SK-N-SH (cell line): ENCODE measurements around the gene PIK3R3. TPM values are rescaled to one million over a fixed set of nuclear protein-coding genes. Genes with fewer than 3 reads are reported as not detected.

Source experiments
- CTCF ChIA-PET: fragments of 300-600, 350-600 bp; formaldehyde crosslinking; extraction: SDS; loops from one replicate; lab custom pipeline; 2021; lab: Yijun Ruan, JAX
- POLR2A ChIA-PET: fragments of 350-600 bp; sonication (Branson Sonifier 250); formaldehyde crosslinking; extraction: SDS; loops from one replicate; lab custom pipeline; 2020; ENCODE audit warnings: antibody characterized with exemption, inconsistent platforms; lab: Yijun Ruan, JAX
- DNase-seq: peaks from one replicate; pipeline ENCODE4 v3.0.0; 2012
- H2AFZ ChIP-seq: fragments of 200-600 bp; sonication (generic); 2 replicates; pipeline ENCODE4 v1.8.1; 2016; ENCODE audit warnings: antibody characterized with exemption, mild to moderate bottlenecking, low read depth
- H3F3A ChIP-seq: fragments of 200-600 bp; sonication (generic); replicated peaks from 2 replicates; pipeline ENCODE3; 2016; ENCODE audit warnings: antibody characterized with exemption, mild to moderate bottlenecking; ENCODE audit not compliant: insufficient read depth
- H3K27ac ChIP-seq, 2 experiments: fragments of 200-500 bp in 1 of 2; fragments of 200-600 bp in 1 of 2; sonication (Bioruptor generic) in 1 of 2; sonication (generic), shearing (Covaris generic) in 1 of 2; 2 replicates each; pipeline versions ENCODE4 v1.5.1 to v1.6.1; 2014 to 2016; ENCODE audit warnings: low read depth in 2 of 2, inconsistent platforms in 1 of 2, low read length in 1 of 2, mild to moderate bottlenecking in 1 of 2, mixed read lengths in 1 of 2
- H3K27me3 ChIP-seq: fragments of 200-600 bp; sonication (generic), shearing (Covaris generic); 2 replicates; pipeline ENCODE4 v1.6.1; 2016; ENCODE audit warnings: mixed run types; ENCODE audit not compliant: insufficient read depth
- H3K36me3 ChIP-seq, 2 experiments: fragments of 200-500 bp in 1 of 2; fragments of 200-600 bp in 1 of 2; sonication (Bioruptor generic) in 1 of 2; sonication (generic) in 1 of 2; replicated peaks in 1 of 2; 2 replicates each; pipeline versions ENCODE3 to v1.5.1; 2014 to 2016; ENCODE audit warnings: low read length in 1 of 2, mild to moderate bottlenecking in 1 of 2; ENCODE audit not compliant: insufficient read depth in 2 of 2, control insufficient read depth in 1 of 2
- H3K4me1 ChIP-seq, 2 experiments: fragments of 200-500 bp in 1 of 2; fragments of 200-600 bp in 1 of 2; sonication (Bioruptor generic) in 1 of 2; sonication (generic), shearing (Covaris generic) in 1 of 2; 2 replicates each; pipeline versions ENCODE4 v1.5.1 to v1.6.1; 2014 to 2016; ENCODE audit warnings: low read depth in 1 of 2, low read length in 1 of 2, mixed run types in 1 of 2; ENCODE audit not compliant: insufficient read depth in 2 of 2, control insufficient read depth in 1 of 2
- H3K4me2 ChIP-seq: fragments of 200-600 bp; sonication (generic), shearing (Covaris generic); 2 replicates; pipeline ENCODE4 v1.6.1; 2017; ENCODE audit warnings: mixed run types
- H3K4me3 ChIP-seq, 2 experiments: fragments of 200-500 bp in 1 of 2; fragments of 200-600 bp in 1 of 2; sonication (Bioruptor generic) in 1 of 2; sonication (generic), shearing (Covaris generic) in 1 of 2; 2 replicates each; pipeline versions ENCODE4 v1.5.1 to v1.8.1; 2014 to 2016; ENCODE audit warnings: low read depth in 2 of 2, inconsistent platforms in 1 of 2, low read length in 1 of 2, mild to moderate bottlenecking in 1 of 2, mixed read lengths in 1 of 2, moderate library complexity in 1 of 2
- H3K79me2 ChIP-seq: fragments of 200-600 bp; sonication (generic); 2 replicates; pipeline ENCODE4 v1.8.1; 2017; ENCODE audit warnings: mild to moderate bottlenecking; ENCODE audit not compliant: insufficient read depth
- H3K9ac ChIP-seq: fragments of 200-600 bp; sonication (generic); 2 replicates; pipeline ENCODE4 v1.6.1; 2017; ENCODE audit warnings: mixed run types
- H3K9me2 ChIP-seq: fragments of 200-600 bp; sonication (generic); 2 replicates; pipeline ENCODE4 v1.6.1; 2017; ENCODE audit warnings: mixed run types
- H3K9me3 ChIP-seq: fragments of 200-600 bp; sonication (generic); 2 replicates; pipeline ENCODE4 v1.6.1; 2017; ENCODE audit warnings: mixed run types, mild to moderate bottlenecking, moderate library complexity
- H4K20me1 ChIP-seq: fragments of 200-600 bp; sonication (generic); 2 replicates; pipeline ENCODE4 v1.6.1; 2017; ENCODE audit warnings: mild to moderate bottlenecking, mixed run types; ENCODE audit not compliant: insufficient read depth
- CHD2 ChIP-seq: fragments of 150-350 bp; IDR thresholded peaks from 2 replicates; pipeline ENCODE4 v1.6.1; 2018; ENCODE audit warnings: low read length; ENCODE audit not compliant: partially characterized antibody
- ELF1 ChIP-seq: IDR thresholded peaks from 2 replicates; pipeline ENCODE4 v1.4.0; 2012
- EP300 ChIP-seq, 2 experiments: IDR thresholded peaks; 2 replicates each; pipeline versions ENCODE4 v1.4.0 to v1.6.1; 2012; ENCODE audit warnings: borderline replicate concordance in 1 of 2, low read depth in 1 of 2, low read length in 1 of 2
- FOXJ3 ChIP-seq: sonication (generic); formaldehyde crosslinking; IDR thresholded peaks from 2 replicates; pipeline ENCODE4 v1.5.1; 2020; ENCODE audit warnings: mild to moderate bottlenecking, missing genetic modification reagents
- FOXM1 ChIP-seq: IDR thresholded peaks from 2 replicates; pipeline ENCODE4 v1.4.0; 2012; ENCODE audit warnings: low read depth, mild to moderate bottlenecking
- GATA2 ChIP-seq: sonication (generic); formaldehyde crosslinking; IDR thresholded peaks from 2 replicates; pipeline ENCODE4 v1.5.0; 2020; ENCODE audit warnings: mild to moderate bottlenecking, missing genetic modification reagents
- JUND ChIP-seq: IDR thresholded peaks from 2 replicates; pipeline ENCODE4 v1.4.0; 2012
- MXI1 ChIP-seq: IDR thresholded peaks from 2 replicates; pipeline ENCODE4 v1.6.1; 2012; ENCODE audit warnings: mild to moderate bottlenecking, low read depth, low read length, improper control_type of control experiment
- NRF1 ChIP-seq: IDR thresholded peaks from 2 replicates; pipeline ENCODE4 v1.6.1; 2012; ENCODE audit warnings: low read depth, mild to moderate bottlenecking, low read length
- SIN3A ChIP-seq: IDR thresholded peaks from 2 replicates; pipeline ENCODE4 v1.6.1; 2012; ENCODE audit warnings: low read depth, mild to moderate bottlenecking, low read length, moderate library complexity, borderline replicate concordance
- SMC3 ChIP-seq: IDR thresholded peaks from 2 replicates; pipeline ENCODE4 v1.6.1; 2012; ENCODE audit warnings: low read depth, low read length, improper control_type of control experiment
- TCF12 ChIP-seq: IDR thresholded peaks from 2 replicates; pipeline ENCODE4 v1.4.0; 2012
- WGBS: methylation state at CpG from one replicate; pipeline ENCODE4 v1.1.6; 2017; ENCODE audit warnings: low lambda C conversion rate; 5-methylcytosine and 5-hydroxymethylcytosine counted together
- polyA plus RNA-seq, 3 experiments: library from polyadenylated mRNA; depleted of rRNA; stranded (reverse); fragments of >200 nt; gene quantifications; 2 replicates each; pipeline ENCODE4 v1.2.3, GENCODE V29; 2012
- TF ChIP-seq, protein P1 (sequence below): fragments of 150-350 bp; IDR thresholded peaks from 2 replicates; pipeline ENCODE4 v1.6.1; 2016; ENCODE audit warnings: mild to moderate bottlenecking, low read depth, low read length
- TF ChIP-seq, protein P2 (sequence below): IDR thresholded peaks from 2 replicates; pipeline ENCODE4 v1.6.1; 2012; ENCODE audit warnings: mild to moderate bottlenecking, low read depth, low read length, moderate library complexity

The PIK3R3 gene
- polyA plus RNA-seq, 1 of the 3 experiments (the other 2 are of a cell fraction): 4.0 TPM

DNA sequence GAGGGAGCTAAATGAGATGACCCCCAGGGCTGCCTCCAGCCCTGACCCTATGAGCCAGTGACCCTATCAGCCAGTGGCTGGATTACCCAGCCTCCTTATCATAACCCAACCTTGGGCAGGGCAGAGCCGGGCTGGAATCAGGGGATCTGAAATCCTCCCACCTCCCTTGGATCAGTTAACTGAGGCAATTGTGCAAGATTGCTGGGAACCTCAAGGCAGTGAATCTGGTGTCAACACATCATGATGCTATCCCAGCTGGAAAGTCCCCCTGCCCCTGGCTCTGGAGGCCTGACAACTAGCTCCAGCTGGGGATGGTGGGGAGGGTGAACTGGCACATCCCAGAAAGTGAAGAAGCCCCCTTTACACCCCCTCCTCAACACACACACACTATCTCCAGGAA lies 36.0 kb upstream of the PIK3R3 start:
- TF ChIP-seq JUND (no peak), SMC3 (no peak), CHD2 (no peak), TCF12 (no peak), EP300 (IDR thresholded peaks at IDR 0.05; ENCODE audit: borderline replicate concordance in 1 of 2, low read depth in 1 of 2, low read length in 1 of 2) (no peak), GATA2 (CRISPR knock-in tag) (no peak), MXI1 (no peak), SIN3A (no peak), NRF1 (no peak), FOXM1 (no peak), ELF1 (no peak), FOXJ3 (CRISPR knock-in tag) (no peak)
- TF ChIP-seq, protein P1, sequence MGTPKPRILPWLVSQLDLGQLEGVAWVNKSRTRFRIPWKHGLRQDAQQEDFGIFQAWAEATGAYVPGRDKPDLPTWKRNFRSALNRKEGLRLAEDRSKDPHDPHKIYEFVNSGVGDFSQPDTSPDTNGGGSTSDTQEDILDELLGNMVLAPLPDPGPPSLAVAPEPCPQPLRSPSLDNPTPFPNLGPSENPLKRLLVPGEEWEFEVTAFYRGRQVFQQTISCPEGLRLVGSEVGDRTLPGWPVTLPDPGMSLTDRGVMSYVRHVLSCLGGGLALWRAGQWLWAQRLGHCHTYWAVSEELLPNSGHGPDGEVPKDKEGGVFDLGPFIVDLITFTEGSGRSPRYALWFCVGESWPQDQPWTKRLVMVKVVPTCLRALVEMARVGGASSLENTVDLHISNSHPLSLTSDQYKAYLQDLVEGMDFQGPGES: no peak
- TF ChIP-seq, protein P2, sequence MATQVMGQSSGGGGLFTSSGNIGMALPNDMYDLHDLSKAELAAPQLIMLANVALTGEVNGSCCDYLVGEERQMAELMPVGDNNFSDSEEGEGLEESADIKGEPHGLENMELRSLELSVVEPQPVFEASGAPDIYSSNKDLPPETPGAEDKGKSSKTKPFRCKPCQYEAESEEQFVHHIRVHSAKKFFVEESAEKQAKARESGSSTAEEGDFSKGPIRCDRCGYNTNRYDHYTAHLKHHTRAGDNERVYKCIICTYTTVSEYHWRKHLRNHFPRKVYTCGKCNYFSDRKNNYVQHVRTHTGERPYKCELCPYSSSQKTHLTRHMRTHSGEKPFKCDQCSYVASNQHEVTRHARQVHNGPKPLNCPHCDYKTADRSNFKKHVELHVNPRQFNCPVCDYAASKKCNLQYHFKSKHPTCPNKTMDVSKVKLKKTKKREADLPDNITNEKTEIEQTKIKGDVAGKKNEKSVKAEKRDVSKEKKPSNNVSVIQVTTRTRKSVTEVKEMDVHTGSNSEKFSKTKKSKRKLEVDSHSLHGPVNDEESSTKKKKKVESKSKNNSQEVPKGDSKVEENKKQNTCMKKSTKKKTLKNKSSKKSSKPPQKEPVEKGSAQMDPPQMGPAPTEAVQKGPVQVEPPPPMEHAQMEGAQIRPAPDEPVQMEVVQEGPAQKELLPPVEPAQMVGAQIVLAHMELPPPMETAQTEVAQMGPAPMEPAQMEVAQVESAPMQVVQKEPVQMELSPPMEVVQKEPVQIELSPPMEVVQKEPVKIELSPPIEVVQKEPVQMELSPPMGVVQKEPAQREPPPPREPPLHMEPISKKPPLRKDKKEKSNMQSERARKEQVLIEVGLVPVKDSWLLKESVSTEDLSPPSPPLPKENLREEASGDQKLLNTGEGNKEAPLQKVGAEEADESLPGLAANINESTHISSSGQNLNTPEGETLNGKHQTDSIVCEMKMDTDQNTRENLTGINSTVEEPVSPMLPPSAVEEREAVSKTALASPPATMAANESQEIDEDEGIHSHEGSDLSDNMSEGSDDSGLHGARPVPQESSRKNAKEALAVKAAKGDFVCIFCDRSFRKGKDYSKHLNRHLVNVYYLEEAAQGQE: no peak
- no peak overlapping the region for H3K9ac ChIP-seq
- WGBS: no CpG with 5 or more reads among the region's 1 CpG
- H3K27me3 ChIP-seq: no peaks in the 10 kb centered on the region
- ChIA-PET POLR2A (interaction anchor here (1.2 kb wide), 1 partner anchor 36 kb away, joined by 3 read pairs; the partner anchor contains the start of gene PIK3R3), CTCF (interaction anchor here (1.0 to 2.2 kb wide), 3 partner anchors 11 to 55 kb away, joined by 3 to 8 read pairs (median 4); no protein-coding TSS in a partner anchor)
- H3K4me3 ChIP-seq: no peak overlapping the region
- H3K79me2 ChIP-seq: no peaks in the 10 kb centered on the region
- no peaks in the 10 kb centered on the region for H3K36me3 ChIP-seq
- no peaks in the 10 kb centered on the region for H4K20me1 ChIP-seq
- no peaks in the 10 kb centered on the region for H3K9me3 ChIP-seq
- H2AFZ ChIP-seq: no peak overlapping the region
- DNase-seq: peak; percentile 16
- no peaks in the 10 kb centered on the region for H3K9me2 ChIP-seq
- H3K4me2 ChIP-seq: no peak overlapping the region
- peaks cover 3 to 5% of the 10 kb centered on the region in 2 experiments; a peak in 2 of 4 replicates for H3K4me1 ChIP-seq
- H3F3A ChIP-seq: no peaks in the 10 kb centered on the region
- H3K27ac ChIP-seq: no peak overlapping the region
